Occipital lobe (tissue), 2 donors: Measurements from ENCODE around the gene RAD23A. TPM values are rescaled to one million over a fixed set of nuclear protein-coding genes. Genes with fewer than 3 reads are reported as not detected.
A peak's percentile ranks its signal among the peaks of the same experiment; 100 is the strongest.

Experiments used
- DNase-seq: peaks from one replicate; lab custom pipeline; 2025; lab: John Stamatoyannopoulos, UW
- total RNA-seq: library from RNA; depleted of rRNA; stranded (reverse); fragments of >200 nt; gene quantifications from one replicate; pipeline ENCODE4 v1.2.3, GENCODE V29; 2014

The RAD23A gene
- total RNA-seq, 1 donor from 2014 or later: 21.8 TPM

- peak; percentile 52 for DNase-seq
Measured at GRCh38 chr19:12984683-12985048, 39.0 kb downstream of the RAD23A start.

- DNase-seq: peak; percentile 81
Measured at GRCh38 chr19:12985049-12985776, 39.6 kb downstream of the RAD23A start.

GRCh38 chr19:12986726-12987125 is 41.1 kb downstream of the RAD23A start:
- no peak for DNase-seq

GRCh38 chr19:12987190-12987589 is 41.5 kb downstream of the RAD23A start:
- DNase-seq: no peak

GRCh38 chr19:12987781-12988180 is 42.1 kb downstream of the RAD23A start:
- no peak for DNase-seq

- DNase-seq: no peak
Measured at GRCh38 chr19:12990431-12990830, 44.8 kb downstream of the RAD23A start.

GRCh38 chr19:12990853-12991252 is 45.2 kb downstream of the RAD23A start:
- no peak for DNase-seq

- no peak for DNase-seq
Measured at GRCh38 chr19:12991296-12991695, 45.6 kb downstream of the RAD23A start.

GRCh38 chr19:12992729-12993128 is 47.1 kb downstream of the RAD23A start:
- no peak for DNase-seq

GRCh38 chr19:12993562-12993961 is 47.9 kb downstream of the RAD23A start:
- DNase-seq: no peak

- DNase-seq: peak; percentile 34
Measured at GRCh38 chr19:12994701-12995595, 49.3 kb downstream of the RAD23A start, which contains the start of gene NFIX. TSS of gene NFIX (plus strand) at chr19:12995475. CDS start at chr19:12995838, 363 bp downstream.

GRCh38 chr19:12995596-12996405 is 50.1 kb downstream of the RAD23A start:
- DNase-seq: no peak

- no peak for DNase-seq
Measured at GRCh38 chr19:12996406-12997094, 50.9 kb downstream of the RAD23A start.

GRCh38 chr19:12997179-12997966 is 51.7 kb downstream of the RAD23A start:
- no peak for DNase-seq

- DNase-seq: no peak
Measured at GRCh38 chr19:12997967-12998940, 52.6 kb downstream of the RAD23A start.

GRCh38 chr19:13001166-13001501 is 55.5 kb downstream of the RAD23A start:
- no peak for DNase-seq

GRCh38 chr19:13001502-13002165 is 56.0 kb downstream of the RAD23A start:
- DNase-seq: peak; percentile 84

GRCh38 chr19:13002166-13002898 is 56.7 kb downstream of the RAD23A start:
- peak; percentile 93 for DNase-seq
